Measurements from ENCODE around the gene PAM16.
"Not testable (repeated sequence)": the region's sequence is repeated elsewhere in the genome, so short reads cannot be mapped to it uniquely, and the experiment has no call there.

The PAM16 gene

DNA sequence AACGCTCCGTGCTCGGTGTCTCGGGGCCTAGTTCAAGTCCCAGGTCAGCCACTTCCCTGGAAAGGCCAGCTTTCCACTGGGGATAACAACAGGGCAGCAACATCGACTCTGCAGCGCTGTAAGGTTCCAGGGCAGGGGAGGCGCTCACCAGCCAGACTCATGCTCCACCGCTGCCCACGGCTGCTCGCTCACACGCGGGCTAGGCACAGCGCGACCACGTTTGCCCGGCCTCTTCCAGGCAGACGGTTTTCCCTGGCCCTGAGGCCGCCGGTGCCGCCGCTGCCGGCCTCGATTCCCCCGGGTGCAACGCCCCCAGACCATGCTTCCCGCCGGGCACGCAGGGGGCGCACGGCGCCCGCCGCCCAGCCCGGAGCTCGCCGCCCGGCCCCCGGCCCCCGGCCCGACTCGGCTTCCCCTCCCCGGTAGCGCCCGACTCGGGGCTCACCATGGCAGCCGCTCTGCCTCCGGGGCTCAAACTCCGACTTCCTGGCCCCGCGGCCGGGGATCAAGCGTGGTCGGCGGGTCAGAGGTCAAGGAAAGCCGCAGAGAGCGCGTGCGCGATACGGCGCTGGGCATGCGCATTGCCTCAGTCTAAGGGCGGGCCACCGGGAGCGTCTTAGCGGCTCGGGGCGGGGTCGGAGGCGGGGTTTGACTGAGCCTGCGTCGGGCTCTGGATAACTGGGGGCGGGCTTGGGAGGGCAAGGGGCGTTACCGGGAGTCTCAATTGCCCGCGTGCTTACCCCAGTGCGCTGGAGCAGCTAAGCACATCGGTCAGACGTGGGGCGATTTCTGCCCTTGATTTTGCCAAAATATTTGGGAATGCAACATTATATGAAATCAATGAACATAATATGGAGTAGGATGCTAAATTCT is at the start of gene PAM16:
Gene PAM16 (minus strand): TSS at position 535 of the 873 bp plus-strand sequence. CDS start 87 bp downstream, at position 448.
- Histone ChIP-seq H3K36me3 (ENCODE audit: insufficient read depth, low read length) (no peaks in the 10 kb centered on the region), H3K4me3 (ENCODE audit: low read length) (peak within 1 kb of the TSS; percentile 99), H3K4me1 (ENCODE audit: insufficient read depth, low read length) (peaks cover 9% of the 10 kb centered on the region), H2AFZ (ENCODE audit: low read depth, low read length) (peak within 1 kb of the TSS; percentile 83), H3K9me3 (ENCODE audit: low read length) (no peaks in the 10 kb centered on the region), H3K27me3 (ENCODE audit: insufficient read depth, low read length) (no peaks in the 10 kb centered on the region)

DNA sequence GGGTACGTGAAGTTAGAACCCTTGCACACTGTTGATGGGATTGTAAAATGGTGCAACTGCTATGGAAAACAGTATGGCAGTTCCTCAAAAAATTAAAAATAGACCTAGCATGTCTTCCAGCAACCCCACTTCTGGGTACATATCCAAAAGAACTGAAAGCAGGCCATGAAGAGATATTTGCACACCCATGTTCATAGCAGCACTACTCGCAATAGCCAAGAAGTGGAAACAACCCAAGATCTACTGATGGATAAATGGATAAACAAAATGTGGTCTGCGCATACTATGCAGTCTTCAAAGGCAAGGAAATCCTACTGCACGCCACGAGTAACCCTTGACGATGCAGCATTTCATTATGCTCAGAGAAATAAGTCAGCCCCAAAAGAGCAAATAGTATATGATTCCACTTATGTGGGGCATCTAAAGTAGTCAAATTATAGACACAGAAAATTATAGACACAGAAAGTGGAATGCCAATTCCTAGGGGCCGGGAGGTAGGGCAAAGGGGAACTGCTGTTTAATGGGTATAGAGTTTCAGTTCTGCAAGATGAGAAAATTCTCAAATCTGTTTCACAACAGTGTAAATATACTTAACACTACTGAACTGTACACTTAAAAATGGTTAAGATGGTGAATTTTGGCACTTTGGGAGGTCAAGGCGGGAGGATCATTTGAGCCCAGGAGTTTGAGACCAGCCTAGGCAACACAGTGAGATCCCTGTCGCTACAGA is 48.0 kb upstream of the PAM16 start:
- no peaks in the 10 kb centered on the region for H3K27me3 ChIP-seq (ENCODE audit: insufficient read depth, low read length)
- H3K4me3 ChIP-seq (ENCODE audit: low read length): no peak overlapping the region
- H2AFZ ChIP-seq (ENCODE audit: low read depth, low read length): no peak overlapping the region
- H3K36me3 ChIP-seq (ENCODE audit: insufficient read depth, low read length): peaks cover 6% of the 10 kb centered on the region
- no peaks in the 10 kb centered on the region for H3K4me1 ChIP-seq (ENCODE audit: insufficient read depth, low read length)
- H3K9me3 ChIP-seq (ENCODE audit: low read length): no peaks in the 10 kb centered on the region

DNA sequence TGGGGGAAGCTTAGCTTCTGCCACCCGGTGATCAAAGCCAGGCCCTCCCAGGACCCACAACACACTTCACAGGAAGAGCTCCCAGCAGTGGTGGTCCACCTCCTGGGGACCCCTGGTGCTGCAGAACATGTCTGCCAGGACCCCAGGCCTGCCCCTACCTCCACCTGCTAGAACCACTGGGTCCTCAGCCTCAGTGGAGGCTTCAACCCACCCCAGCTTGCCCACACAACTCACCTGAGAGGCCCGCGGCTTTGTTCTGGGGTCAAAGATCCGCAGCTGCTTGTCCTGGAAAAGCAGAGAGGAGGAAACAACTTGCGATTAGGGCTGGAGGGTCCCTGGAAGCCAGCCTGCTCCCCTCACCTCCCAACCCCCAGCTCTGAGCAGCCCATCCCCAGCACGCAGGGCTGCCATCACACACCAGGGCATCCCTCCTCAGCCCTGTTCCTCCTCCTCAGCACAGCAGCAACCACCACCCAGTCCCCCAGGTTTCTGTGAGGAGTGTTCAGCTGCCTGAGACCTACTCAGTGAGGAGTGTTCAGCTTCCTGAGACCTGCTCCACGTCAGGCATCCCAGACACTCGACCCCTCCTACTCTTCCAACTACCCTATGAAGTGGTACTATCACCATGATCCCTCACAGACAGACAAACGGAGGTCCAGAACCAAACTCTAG is 44.1 kb upstream of the PAM16 start:
- H3K36me3 ChIP-seq (ENCODE audit: insufficient read depth, low read length): peaks cover 6% of the 10 kb centered on the region
- no peak overlapping the region for H3K4me3 ChIP-seq (ENCODE audit: low read length)
- no peaks in the 10 kb centered on the region for H3K9me3 ChIP-seq (ENCODE audit: low read length)
- H2AFZ ChIP-seq (ENCODE audit: low read depth, low read length): no peak overlapping the region
- peaks cover 13% of the 10 kb centered on the region for H3K4me1 ChIP-seq (ENCODE audit: insufficient read depth, low read length)
- no peaks in the 10 kb centered on the region for H3K27me3 ChIP-seq (ENCODE audit: insufficient read depth, low read length)

DNA sequence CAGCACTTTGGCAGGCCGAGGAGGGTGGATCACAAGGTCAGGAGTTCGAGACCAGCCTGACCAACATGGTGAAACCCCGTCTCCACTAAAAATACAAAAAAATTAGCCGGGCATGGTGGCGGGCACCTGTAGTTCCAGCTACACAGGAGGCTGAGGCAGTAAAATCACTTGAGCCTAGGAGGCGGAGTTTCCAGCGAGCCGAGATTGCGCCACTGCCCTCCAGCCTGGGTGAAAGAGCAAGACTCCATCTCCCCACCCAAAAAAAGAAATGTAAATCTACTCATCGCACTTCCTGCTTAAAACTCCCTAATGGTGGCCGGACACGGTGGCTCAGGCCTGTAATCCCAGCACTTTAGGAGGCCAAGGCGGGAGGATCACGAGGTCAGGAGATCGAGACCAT is 42.7 kb upstream of the PAM16 start:
- H3K4me1 ChIP-seq (ENCODE audit: insufficient read depth, low read length): peaks cover 26% of the 10 kb centered on the region
- not testable (repeated sequence) for H3K9me3 ChIP-seq (ENCODE audit: low read length); H3K27me3 ChIP-seq (ENCODE audit: insufficient read depth, low read length); H3K36me3 ChIP-seq (ENCODE audit: insufficient read depth, low read length); H2AFZ ChIP-seq (ENCODE audit: low read depth, low read length); H3K4me3 ChIP-seq (ENCODE audit: low read length)

DNA sequence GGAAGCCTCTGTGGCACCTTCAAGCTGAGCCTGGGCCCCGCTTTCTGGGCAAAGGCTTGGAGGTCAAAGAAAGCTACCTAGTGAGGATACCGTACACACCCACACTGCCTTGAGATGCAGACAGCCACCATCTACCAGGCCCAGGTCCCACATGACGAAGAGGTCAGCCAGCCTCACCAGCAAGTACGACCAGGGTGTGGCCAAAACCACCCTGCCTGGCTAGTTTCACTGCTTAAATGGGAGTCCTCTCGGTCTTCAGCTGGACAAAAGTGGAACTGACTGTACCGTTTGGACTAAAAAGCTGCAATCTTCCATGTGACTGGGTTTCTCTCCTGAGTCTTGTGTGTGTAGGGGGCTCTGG is 42.1 kb upstream of the PAM16 start:
- Histone ChIP-seq H3K4me1 (ENCODE audit: insufficient read depth, low read length) (peaks cover 33% of the 10 kb centered on the region), H3K9me3 (ENCODE audit: low read length) (no peaks in the 10 kb centered on the region), H2AFZ (ENCODE audit: low read depth, low read length) (no peak overlapping the region), H3K27me3 (ENCODE audit: insufficient read depth, low read length) (no peaks in the 10 kb centered on the region), H3K36me3 (ENCODE audit: insufficient read depth, low read length) (peaks cover 2% of the 10 kb centered on the region), H3K4me3 (ENCODE audit: low read length) (no peak overlapping the region)

DNA sequence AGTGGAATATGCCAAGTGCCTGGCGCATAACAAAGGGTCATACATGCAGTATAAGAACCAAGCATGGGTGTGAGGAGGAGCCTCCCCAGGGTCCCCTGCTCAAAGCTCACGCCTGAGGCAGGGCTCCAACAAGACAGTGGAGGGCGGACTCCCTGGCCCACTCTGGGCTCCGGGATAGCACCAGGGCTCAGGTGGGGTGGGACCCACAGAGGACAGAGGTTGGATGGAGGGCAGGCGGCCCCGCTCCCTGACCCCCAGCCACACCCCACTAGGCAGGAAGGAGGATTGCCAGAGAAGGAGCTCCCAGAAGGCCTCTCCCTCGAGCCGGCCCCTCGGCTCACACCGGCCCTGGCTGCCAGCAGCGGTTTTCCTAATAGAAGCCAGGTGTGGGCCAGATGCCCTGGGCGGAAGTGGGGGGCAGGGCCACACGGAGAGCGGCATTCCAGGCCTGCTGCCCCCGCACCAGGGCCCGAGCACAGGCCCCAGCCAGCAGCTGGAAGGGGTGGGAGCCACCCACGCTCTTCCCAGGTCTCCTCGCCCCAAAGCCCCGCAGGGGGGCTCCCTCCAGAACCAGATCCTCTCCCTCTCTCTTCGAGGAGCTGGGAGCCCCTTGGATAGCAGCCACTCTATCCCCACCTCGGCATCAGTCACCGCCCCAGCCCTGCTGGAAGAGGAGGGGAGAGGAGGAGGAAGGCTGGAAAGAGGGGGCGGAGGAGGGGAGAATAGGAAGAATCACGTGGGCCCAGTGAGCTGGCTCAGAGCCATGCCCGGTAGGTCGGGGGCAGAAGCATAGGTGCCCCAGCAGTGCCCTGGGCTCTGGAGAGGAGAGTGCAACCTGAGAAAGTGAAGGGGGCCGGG is 41.5 kb upstream of the PAM16 start:
- peaks cover 37% of the 10 kb centered on the region for H3K4me1 ChIP-seq (ENCODE audit: insufficient read depth, low read length)
- H3K36me3 ChIP-seq (ENCODE audit: insufficient read depth, low read length): peaks cover 2% of the 10 kb centered on the region
- no peak overlapping the region for H2AFZ ChIP-seq (ENCODE audit: low read depth, low read length)
- H3K4me3 ChIP-seq (ENCODE audit: low read length): no peak overlapping the region
- H3K27me3 ChIP-seq (ENCODE audit: insufficient read depth, low read length): no peaks in the 10 kb centered on the region
- no peaks in the 10 kb centered on the region for H3K9me3 ChIP-seq (ENCODE audit: low read length)

DNA sequence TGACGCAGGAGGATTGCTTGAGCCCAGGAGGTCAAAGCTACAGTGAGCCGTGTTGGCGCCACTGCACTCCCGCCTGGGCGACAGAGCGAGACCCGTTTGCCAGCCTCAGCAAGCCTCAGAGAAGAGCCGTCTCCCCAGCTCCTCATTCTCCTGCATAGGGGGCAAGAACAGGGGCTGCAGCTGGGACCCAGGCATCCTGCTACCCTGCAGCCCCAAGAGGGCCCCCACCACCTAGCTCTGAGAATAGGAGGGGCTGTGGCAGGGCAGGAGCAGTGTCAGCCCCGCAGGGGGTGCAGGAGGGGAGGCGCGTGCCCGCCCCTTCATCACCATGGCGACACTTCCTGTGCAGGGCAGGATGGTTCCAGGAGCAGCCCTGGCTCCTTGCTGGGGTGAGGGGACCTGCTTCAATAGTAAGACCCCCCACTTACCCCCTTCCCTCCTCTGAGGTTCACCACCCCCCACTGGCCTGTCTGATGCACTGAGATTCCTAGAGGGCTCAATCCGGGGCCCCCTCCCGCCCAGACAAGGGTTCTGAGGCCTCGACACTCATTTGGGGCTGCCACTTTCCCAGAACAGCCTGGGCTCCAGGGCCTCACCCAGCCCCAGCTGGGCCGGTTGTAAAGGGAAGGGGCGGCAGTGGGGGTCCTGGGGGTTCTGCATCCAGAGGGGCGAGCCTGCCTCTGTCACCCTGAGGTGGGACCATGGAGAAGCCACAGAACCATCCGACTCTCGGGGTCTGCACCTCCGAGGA is 40.7 kb upstream of the PAM16 start:
- Histone ChIP-seq H3K4me1 (ENCODE audit: insufficient read depth, low read length) (peaks cover 37% of the 10 kb centered on the region), H3K36me3 (ENCODE audit: insufficient read depth, low read length) (peaks cover 2% of the 10 kb centered on the region), H3K4me3 (ENCODE audit: low read length) (no peak overlapping the region), H3K9me3 (ENCODE audit: low read length) (no peaks in the 10 kb centered on the region), H2AFZ (ENCODE audit: low read depth, low read length) (no peak overlapping the region), H3K27me3 (ENCODE audit: insufficient read depth, low read length) (no peaks in the 10 kb centered on the region)

DNA sequence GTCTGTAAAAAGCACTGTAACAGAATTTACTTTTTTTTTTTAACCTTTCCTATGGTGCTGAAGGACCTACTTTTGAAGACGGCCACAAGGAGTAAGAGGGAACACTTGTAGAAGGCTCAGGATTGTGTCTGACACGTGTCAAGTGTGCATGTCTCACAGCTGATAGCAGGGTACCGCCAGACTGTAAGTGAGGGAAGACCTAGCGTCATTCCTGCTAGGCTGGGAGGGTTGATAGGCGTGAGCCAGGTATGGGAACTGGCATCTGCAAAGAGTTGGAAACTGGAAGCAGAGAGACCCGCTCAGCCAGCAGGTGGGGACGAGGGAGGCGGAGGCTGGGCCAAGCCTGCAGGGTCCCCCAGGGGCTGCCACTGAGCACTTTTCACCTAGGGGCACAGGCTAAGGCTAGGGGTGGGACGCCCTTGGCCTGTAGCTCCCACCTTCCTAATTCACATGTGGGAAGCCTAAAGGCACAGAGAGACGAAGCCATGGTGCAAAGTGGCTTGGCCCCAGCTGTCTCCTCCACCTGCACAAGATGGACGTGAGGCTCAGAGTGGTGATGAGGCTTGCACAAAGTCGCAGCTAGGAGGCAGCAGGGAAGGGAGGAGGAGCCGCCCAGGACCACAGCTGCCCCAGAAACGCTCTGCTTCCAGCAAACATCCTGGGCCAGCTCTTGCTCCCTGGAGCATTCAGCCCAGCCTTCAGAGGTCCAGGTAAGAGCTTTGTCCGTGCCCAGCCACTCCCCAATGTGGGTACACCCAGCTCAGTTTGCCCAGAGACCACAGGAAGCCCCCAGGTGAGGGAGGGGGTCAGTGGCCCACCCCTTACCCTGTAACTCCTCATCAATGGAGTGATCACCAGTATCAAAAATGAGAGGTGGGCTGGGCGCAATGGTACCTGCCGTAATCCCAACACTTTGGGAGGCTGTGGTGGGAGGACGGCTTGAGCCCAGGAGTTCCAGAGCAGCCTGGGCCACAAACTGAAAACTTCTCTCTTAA is 39.4 kb upstream of the PAM16 start:
- no peaks in the 10 kb centered on the region for H3K9me3 ChIP-seq (ENCODE audit: low read length)
- no peaks in the 10 kb centered on the region for H3K27me3 ChIP-seq (ENCODE audit: insufficient read depth, low read length)
- H3K36me3 ChIP-seq (ENCODE audit: insufficient read depth, low read length): peaks cover 2% of the 10 kb centered on the region
- peaks cover 37% of the 10 kb centered on the region for H3K4me1 ChIP-seq (ENCODE audit: insufficient read depth, low read length)
- H2AFZ ChIP-seq (ENCODE audit: low read depth, low read length): no peak overlapping the region
- no peak overlapping the region for H3K4me3 ChIP-seq (ENCODE audit: low read length)

DNA sequence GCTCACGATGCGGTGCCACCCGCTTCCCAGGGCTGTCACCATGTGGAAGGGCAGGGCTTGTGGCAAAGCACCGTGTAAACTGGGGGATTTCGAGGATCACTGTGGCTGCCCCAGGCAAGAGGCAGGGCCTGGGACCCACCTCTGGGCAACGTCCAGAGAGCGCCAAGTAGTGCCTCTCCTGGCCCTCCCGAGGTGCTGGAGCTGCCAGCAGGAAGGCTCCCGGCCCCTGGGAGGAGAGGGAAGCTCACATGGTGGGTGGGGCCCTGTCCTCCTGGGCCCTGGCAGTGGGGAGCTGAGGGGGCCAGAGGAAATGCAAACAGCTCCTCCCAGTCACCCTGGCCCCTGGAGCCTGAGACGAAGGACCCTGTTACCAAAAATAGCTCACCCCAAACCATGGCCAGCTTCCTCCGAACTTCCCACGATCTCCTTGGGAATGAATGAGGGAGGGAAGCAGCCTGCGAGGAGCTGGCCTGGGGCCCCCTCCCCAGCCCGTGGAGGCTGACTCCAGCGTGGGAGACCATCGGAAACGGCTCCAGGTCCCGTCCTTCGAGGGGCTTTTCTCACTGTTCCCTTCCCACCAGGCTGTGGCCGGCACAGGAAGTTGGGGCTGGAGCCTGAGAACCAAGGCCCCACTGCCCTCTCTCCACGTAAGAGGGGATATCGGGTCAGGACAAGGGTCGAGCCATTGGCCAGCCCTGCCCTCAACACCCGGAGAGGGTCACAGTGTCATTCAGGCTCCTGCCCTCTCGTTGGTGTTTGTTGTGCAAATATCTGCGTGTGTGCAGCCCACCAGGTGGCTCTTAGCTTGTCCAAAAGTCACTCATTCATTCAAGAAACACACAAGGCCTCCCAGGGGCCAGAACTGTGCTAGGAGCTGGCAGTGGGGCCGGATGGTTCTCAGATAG is 38.2 kb upstream of the PAM16 start:
- no peaks in the 10 kb centered on the region for H3K36me3 ChIP-seq (ENCODE audit: insufficient read depth, low read length)
- H3K27me3 ChIP-seq (ENCODE audit: insufficient read depth, low read length): no peaks in the 10 kb centered on the region
- H3K4me3 ChIP-seq (ENCODE audit: low read length): no peak overlapping the region
- H3K9me3 ChIP-seq (ENCODE audit: low read length): no peaks in the 10 kb centered on the region
- peaks cover 37% of the 10 kb centered on the region for H3K4me1 ChIP-seq (ENCODE audit: insufficient read depth, low read length)
- no peak overlapping the region for H2AFZ ChIP-seq (ENCODE audit: low read depth, low read length)

DNA sequence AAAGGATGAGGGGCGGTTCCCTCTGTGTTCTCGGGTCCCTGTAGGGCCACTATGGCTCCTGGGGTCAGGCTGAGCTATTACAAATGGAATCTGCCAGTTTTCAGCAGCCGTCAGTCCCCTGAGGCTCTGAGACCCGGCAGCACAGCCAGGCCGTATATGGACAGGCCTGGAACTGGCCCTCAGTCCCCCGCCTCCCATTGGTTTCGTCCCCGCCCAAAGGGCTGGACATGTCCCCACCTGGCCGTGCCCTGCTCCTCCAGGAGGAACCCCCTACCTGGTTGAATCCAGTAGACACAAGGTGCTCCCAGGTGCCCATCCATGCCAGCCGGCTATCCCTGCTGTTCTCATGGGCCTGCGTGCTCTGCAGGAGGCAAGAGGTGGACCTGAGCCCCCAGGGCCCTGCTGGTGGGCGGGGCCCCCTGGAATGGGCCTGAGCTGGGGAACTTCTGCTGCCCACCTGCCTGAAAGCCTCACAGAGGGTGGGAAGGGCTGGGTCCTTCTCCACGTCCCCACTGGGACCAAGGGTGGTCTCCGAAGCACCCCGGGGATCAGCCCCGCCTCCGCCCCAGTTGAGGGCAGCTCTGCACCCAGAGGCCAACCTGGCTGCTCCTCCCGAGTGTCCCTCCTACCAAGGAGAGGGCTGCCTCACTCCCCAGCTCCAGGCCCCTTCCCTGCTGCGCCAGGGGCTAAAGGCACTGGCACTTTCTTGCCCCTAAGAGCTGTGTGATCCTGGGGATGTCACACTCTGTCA is 37.3 kb upstream of the PAM16 start:
- no peaks in the 10 kb centered on the region for H3K9me3 ChIP-seq (ENCODE audit: low read length)
- no peaks in the 10 kb centered on the region for H3K27me3 ChIP-seq (ENCODE audit: insufficient read depth, low read length)
- H3K4me1 ChIP-seq (ENCODE audit: insufficient read depth, low read length): peaks cover 37% of the 10 kb centered on the region
- no peak overlapping the region for H2AFZ ChIP-seq (ENCODE audit: low read depth, low read length)
- H3K4me3 ChIP-seq (ENCODE audit: low read length): no peak overlapping the region
- no peaks in the 10 kb centered on the region for H3K36me3 ChIP-seq (ENCODE audit: insufficient read depth, low read length)
